CD4-positive, alpha-beta T cell (primary cell): ENCODE measurements around the gene RNF20. TPM values are rescaled to one million over a fixed set of nuclear protein-coding genes. Genes with fewer than 3 reads are reported as not detected.

Source experiments
- ATAC-seq: fragments of 200-7000 bp; cut with Tn5 transposase; one replicate; pipeline ENCODE4 v1.10.0; 2022; ENCODE audit warnings: mild to moderate bottlenecking; ENCODE audit not compliant: poor library complexity
- CTCF ChIA-PET: fragments of 350-600 bp; sonication (Branson Sonifier 250); formaldehyde crosslinking; loops from one replicate; lab custom pipeline; 2021; ENCODE audit warnings: antibody characterized with exemption, inconsistent platforms; lab: Charles Lee
- POLR2A ChIA-PET: fragments of 350-600 bp; sonication (Branson Sonifier 250); formaldehyde crosslinking; loops from one replicate; lab custom pipeline; 2021; ENCODE audit warnings: antibody characterized with exemption, inconsistent platforms; lab: Charles Lee
- DNase-seq, 14 experiments: peaks; one replicate each; pipeline ENCODE4 v3.0.0-alpha.2; 2013 to 2020; ENCODE audit warnings: mixed read lengths in 2 of 14
- H3K27ac ChIP-seq, 2 donors: one replicate each; pipeline versions ENCODE4 v1.5.1 to v1.7.0; 2013; ENCODE audit warnings: low read length in 2 of 2, low read depth in 1 of 2, mild to moderate bottlenecking in 1 of 2
- H3K27me3 ChIP-seq, 2 experiments: 1 replicate in 1 of 2; 2 replicates in 1 of 2; pipeline versions ENCODE4 v1.6.1 to v1.7.0; 2013; ENCODE audit warnings: low read length in 2 of 2, control low read depth in 1 of 2, mild to moderate bottlenecking in 1 of 2, moderate library complexity in 1 of 2; ENCODE audit not compliant: insufficient read depth in 2 of 2, control insufficient read depth in 1 of 2
- H3K36me3 ChIP-seq: one replicate; pipeline ENCODE4 v1.6.1; 2013; ENCODE audit warnings: low read length, control low read depth; ENCODE audit not compliant: insufficient read depth
- H3K4me1 ChIP-seq: one replicate; pipeline ENCODE4 v1.6.1; 2013; ENCODE audit warnings: low read length, control low read depth; ENCODE audit not compliant: insufficient read depth
- H3K4me3 ChIP-seq: one replicate; pipeline ENCODE4 v1.5.1; 2013; ENCODE audit warnings: mild to moderate bottlenecking, low read length, moderate library complexity
- H3K9me3 ChIP-seq, 2 experiments: 1 replicate in 1 of 2; 2 replicates in 1 of 2; pipeline versions ENCODE4 v1.6.1 to v1.7.0; 2013; ENCODE audit warnings: low read length in 2 of 2, mild to moderate bottlenecking in 2 of 2, control low read depth in 1 of 2, moderate library complexity in 1 of 2; ENCODE audit not compliant: control insufficient read depth in 1 of 2, insufficient read depth in 1 of 2
- H3K27ac Mint-ChIP-seq: one replicate; pipeline ENCODE4 v1.8.0; 2020; ENCODE audit warnings: mixed read lengths
- H3K27me3 Mint-ChIP-seq: one replicate; pipeline ENCODE4 v1.8.0; 2021; ENCODE audit warnings: mixed read lengths
- H3K36me3 Mint-ChIP-seq: one replicate; pipeline ENCODE4 v1.8.0; 2021; ENCODE audit warnings: low read depth, mixed read lengths
- H3K4me1 Mint-ChIP-seq: one replicate; pipeline ENCODE4 v1.8.0; 2021; ENCODE audit warnings: low read depth, mixed read lengths
- H3K4me3 Mint-ChIP-seq: one replicate; pipeline ENCODE4 v1.8.0; 2020; ENCODE audit warnings: mild to moderate bottlenecking, mixed read lengths
- H3K9me3 Mint-ChIP-seq: one replicate; pipeline ENCODE4 v1.8.0; 2020; ENCODE audit warnings: mixed read lengths
- intact Hi-C, 2 experiments: fragments of 100-400 bp; cut with DNase I in 1 of 2; cut with micrococcal nuclease in 1 of 2; formaldehyde crosslinking; loops; one replicate each; pipeline versions ENCODE4 v1.15.1 to v1.9.0; 2023 to 2025; cut with DNase I, micrococcal nuclease
- total RNA-seq, 174 experiments: library from RNA in 2 of 174; stranded (reverse) in 2 of 174; gene quantifications; one replicate each; pipeline ENCODE4 v1.2.3 and lab custom pipeline; 2021 to 2026
- TF ChIP-seq, protein P1 (sequence below): fragments of 200-600 bp; IDR thresholded peaks from one replicate; pipeline ENCODE4 v1.8.0; 2022; ENCODE audit warnings: antibody characterized with exemption, mild to moderate bottlenecking

The RNF20 gene
- total RNA-seq, 2 experiments from 2014 or later = 26.9 to 27.6 TPM

DNA sequence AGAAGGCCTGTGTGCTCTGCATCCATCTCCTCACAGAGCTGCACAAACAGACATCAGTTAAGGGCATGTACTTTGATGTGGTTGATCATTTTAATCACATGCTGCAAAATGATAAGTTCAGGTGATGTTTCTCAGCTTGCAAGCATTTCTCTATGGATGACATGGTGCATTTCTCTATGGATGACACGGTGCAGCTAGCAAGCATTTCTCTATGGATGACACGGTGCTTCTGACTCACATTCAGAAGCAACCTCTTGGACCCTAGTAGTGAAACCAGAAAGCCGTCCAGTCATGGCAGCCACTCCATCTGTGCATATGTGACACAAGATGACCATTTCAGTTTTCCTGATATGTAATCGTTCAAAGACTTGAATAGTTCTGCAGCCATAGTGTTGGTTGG lies 24.1 kb upstream of the RNF20 start:
- H3K27me3 Mint-ChIP-seq = peaks cover 34% of the 10 kb centered on the region
- Histone ChIP-seq H3K4me1 (no peaks in the 10 kb centered on the region), H3K4me3 (no peak overlapping the region), H3K27me3 (peaks cover 3 to 10% of the 10 kb centered on the region in 2 experiments), H3K36me3 (no peaks in the 10 kb centered on the region), H3K27ac (no peak overlapping the region), H3K9me3 (no peaks in the 10 kb centered on the region)
- ChIA-PET POLR2A (no interaction called here), CTCF (no interaction called here)
- intact Hi-C loops = no loop called here
- no peak overlapping the region for H3K27ac Mint-ChIP-seq
- ATAC-seq = no peak
- no peak for DNase-seq
- no peaks in the 10 kb centered on the region for H3K9me3 Mint-ChIP-seq
- no peaks in the 10 kb centered on the region for H3K4me1 Mint-ChIP-seq
- no peak overlapping the region for H3K4me3 Mint-ChIP-seq
- H3K36me3 Mint-ChIP-seq = no peaks in the 10 kb centered on the region
- TF ChIP-seq, protein P1, sequence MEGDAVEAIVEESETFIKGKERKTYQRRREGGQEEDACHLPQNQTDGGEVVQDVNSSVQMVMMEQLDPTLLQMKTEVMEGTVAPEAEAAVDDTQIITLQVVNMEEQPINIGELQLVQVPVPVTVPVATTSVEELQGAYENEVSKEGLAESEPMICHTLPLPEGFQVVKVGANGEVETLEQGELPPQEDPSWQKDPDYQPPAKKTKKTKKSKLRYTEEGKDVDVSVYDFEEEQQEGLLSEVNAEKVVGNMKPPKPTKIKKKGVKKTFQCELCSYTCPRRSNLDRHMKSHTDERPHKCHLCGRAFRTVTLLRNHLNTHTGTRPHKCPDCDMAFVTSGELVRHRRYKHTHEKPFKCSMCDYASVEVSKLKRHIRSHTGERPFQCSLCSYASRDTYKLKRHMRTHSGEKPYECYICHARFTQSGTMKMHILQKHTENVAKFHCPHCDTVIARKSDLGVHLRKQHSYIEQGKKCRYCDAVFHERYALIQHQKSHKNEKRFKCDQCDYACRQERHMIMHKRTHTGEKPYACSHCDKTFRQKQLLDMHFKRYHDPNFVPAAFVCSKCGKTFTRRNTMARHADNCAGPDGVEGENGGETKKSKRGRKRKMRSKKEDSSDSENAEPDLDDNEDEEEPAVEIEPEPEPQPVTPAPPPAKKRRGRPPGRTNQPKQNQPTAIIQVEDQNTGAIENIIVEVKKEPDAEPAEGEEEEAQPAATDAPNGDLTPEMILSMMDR = no peak

- H3K36me3 Mint-ChIP-seq = no peaks in the 10 kb centered on the region
- TF ChIP-seq, protein P1 = no peak
- intact Hi-C loops = no loop called here
- ChIA-PET POLR2A (interaction anchor here (0.9 kb wide), 1 partner anchor 47 kb away, joined by 3 read pairs; no protein-coding TSS in a partner anchor), CTCF (no interaction called here)
- H3K27me3 Mint-ChIP-seq = peaks cover 41% of the 10 kb centered on the region
- H3K27ac Mint-ChIP-seq = no peak overlapping the region
- no peaks in the 10 kb centered on the region for H3K9me3 ChIP-seq
- no peak for ATAC-seq
- H3K4me3 Mint-ChIP-seq = no peak overlapping the region
- no peaks in the 10 kb centered on the region for H3K36me3 ChIP-seq
- DNase-seq = no peak
- no peaks in the 10 kb centered on the region for H3K4me1 Mint-ChIP-seq
- H3K9me3 Mint-ChIP-seq = no peaks in the 10 kb centered on the region
- H3K4me3 ChIP-seq = no peak overlapping the region
- no peak overlapping the region for H3K27ac ChIP-seq
- peaks cover 3 to 10% of the 10 kb centered on the region in 2 experiments for H3K27me3 ChIP-seq
- H3K4me1 ChIP-seq = no peaks in the 10 kb centered on the region
Observed at GRCh38 chr9:101510459-101510858, 23.2 kb upstream of the RNF20 start.

GRCh38 chr9:101511009-101511408 lies 22.6 kb upstream of the RNF20 start:
- no peaks in the 10 kb centered on the region for H3K9me3 Mint-ChIP-seq
- ChIA-PET CTCF (no interaction called here), POLR2A (interaction anchor here (0.9 kb wide), 1 partner anchor 46 kb away, joined by 3 read pairs; no protein-coding TSS in a partner anchor)
- DNase-seq = no peak
- Histone ChIP-seq H3K36me3 (no peaks in the 10 kb centered on the region), H3K27me3 (peaks cover 3 to 10% of the 10 kb centered on the region in 2 experiments), H3K4me3 (no peak overlapping the region), H3K9me3 (no peaks in the 10 kb centered on the region), H3K4me1 (no peaks in the 10 kb centered on the region), H3K27ac (no peak overlapping the region)
- H3K27ac Mint-ChIP-seq = no peak overlapping the region
- no peaks in the 10 kb centered on the region for H3K36me3 Mint-ChIP-seq
- no peak overlapping the region for H3K4me3 Mint-ChIP-seq
- no peaks in the 10 kb centered on the region for H3K4me1 Mint-ChIP-seq
- intact Hi-C loops = no loop called here
- ATAC-seq = no peak
- peaks cover 36% of the 10 kb centered on the region for H3K27me3 Mint-ChIP-seq
- TF ChIP-seq, protein P1 = no peak
